HCT116 (cell line): ENCODE data around the gene CDK5RAP1. TPM values are rescaled to one million over a fixed set of nuclear protein-coding genes. Genes with fewer than 3 reads are reported as not detected.

Experiments used
- ATAC-seq: fragments of 200-7000 bp; cut with Tn5 transposase; 2 replicates; pipeline ENCODE4 v1.9.1; 2020; ENCODE audit warnings: mild to moderate bottlenecking, moderate library complexity
- BruUV-seq: library from RNA; stranded (reverse); fragments of 400-500 nt; replicated peaks from 2 replicates; lab custom pipeline; 2021; lab: Mats Ljungman, UMichigan
- CTCF ChIA-PET: fragments of 300-600 bp; sonication (Branson Sonifier 250); formaldehyde crosslinking; loops from one replicate; lab custom pipeline; 2021; ENCODE audit warnings: antibody characterized with exemption; lab: Charles Lee
- POLR2A ChIA-PET: fragments of 300-600, 350-600 bp; sonication (Branson Sonifier 250); formaldehyde crosslinking; loops from one replicate; lab custom pipeline; 2021; ENCODE audit warnings: antibody characterized with exemption; lab: Charles Lee
- RAD21 ChIA-PET, 2 experiments: fragments of 300-600 bp; sonication (Branson Sonifier 250); formaldehyde crosslinking; loops; one replicate each; lab custom pipeline; 2023; ENCODE audit warnings: low total read pairs in 2 of 2; ENCODE audit not compliant: uncharacterized antibody in 2 of 2, unreplicated experiment in 2 of 2, low non-redundant PET in 1 of 2; lab: Charles Lee
- DNase-seq: peaks from one replicate; pipeline ENCODE4 v3.0.0-alpha.2; 2010; ENCODE audit warnings: low read depth, low spot score
- H2AFZ ChIP-seq: fragments of 200-600 bp; shearing (Covaris generic), sonication (generic); 2 replicates; pipeline ENCODE4 v1.6.1; 2017; ENCODE audit warnings: low read depth, mixed run types, mixed read lengths, antibody characterized with exemption, low read length; ENCODE audit not compliant: poor library complexity, severe bottlenecking
- H3K27ac ChIP-seq: 2 replicates; pipeline ENCODE4 v1.5.1; 2012; ENCODE audit warnings: low read depth, low read length
- H3K27me3 ChIP-seq: fragments of 200-600 bp; sonication (generic); 2 replicates; pipeline ENCODE4 v1.6.1; 2016; ENCODE audit warnings: mixed run types, low read length, mixed read lengths; ENCODE audit not compliant: insufficient read depth
- H3K36me3 ChIP-seq, 2 experiments: fragments of 200-500 bp in 1 of 2; fragments of 200-600 bp in 1 of 2; sonication (Bioruptor generic) in 1 of 2; sonication (generic) in 1 of 2; 2 replicates each; pipeline versions ENCODE4 v1.5.1 to v1.6.1; 2014 to 2016; ENCODE audit warnings: low read length in 2 of 2, inconsistent platforms in 1 of 2, mixed read lengths in 1 of 2, mixed run types in 1 of 2; ENCODE audit not compliant: insufficient read depth in 2 of 2, control insufficient read depth in 1 of 2
- H3K4me1 ChIP-seq, 2 experiments: fragments of 200-600 bp in 1 of 2; sonication (generic) in 1 of 2; 2 replicates each; pipeline versions ENCODE4 v1.5.1 to v1.6.1; 2012 to 2017; ENCODE audit warnings: low read length in 2 of 2, inconsistent platforms in 1 of 2, mild to moderate bottlenecking in 1 of 2, mixed read lengths in 1 of 2, mixed run types in 1 of 2, moderate library complexity in 1 of 2; ENCODE audit not compliant: insufficient read depth in 2 of 2, control insufficient read depth in 1 of 2
- H3K4me2 ChIP-seq: fragments of 200-600 bp; sonication (generic); 2 replicates; pipeline ENCODE4 v1.6.1; 2017; ENCODE audit warnings: mixed run types, low read length, mixed read lengths
- H3K4me3 ChIP-seq, 2 experiments: fragments of 200-600 bp in 1 of 2; sonication (generic) in 1 of 2; replicated peaks in 1 of 2; 2 replicates each; pipeline ENCODE4 v1.5.1; 2011 to 2016; ENCODE audit warnings: low read length in 2 of 2, control low read depth in 1 of 2, low read depth in 1 of 2, mild to moderate bottlenecking in 1 of 2, mixed read lengths in 1 of 2, mixed run types in 1 of 2
- H3K79me2 ChIP-seq: fragments of 200-600 bp; sonication (generic); 2 replicates; pipeline ENCODE4 v1.6.1; 2017; ENCODE audit warnings: mild to moderate bottlenecking, mixed run types, low read length, moderate library complexity, mixed read lengths; ENCODE audit not compliant: insufficient read depth
- H3K9ac ChIP-seq: fragments of 200-600 bp; sonication (generic); 2 replicates; pipeline ENCODE4 v1.6.1; 2016; ENCODE audit warnings: low read length, mixed read lengths
- H3K9me2 ChIP-seq: fragments of 200-600 bp; sonication (generic), shearing (Covaris generic); 2 replicates; pipeline ENCODE4 v1.6.1; 2017; ENCODE audit warnings: mixed run types, mild to moderate bottlenecking, moderate library complexity; ENCODE audit not compliant: insufficient read depth
- H3K9me3 ChIP-seq, 2 experiments: fragments of 200-500 bp in 1 of 2; fragments of 200-600 bp in 1 of 2; sonication (Bioruptor generic) in 1 of 2; sonication (generic) in 1 of 2; 2 replicates each; pipeline ENCODE4 v1.6.1; 2014 to 2017; ENCODE audit warnings: low read length in 2 of 2, mixed read lengths in 2 of 2, inconsistent platforms in 1 of 2, low read depth in 1 of 2, mild to moderate bottlenecking in 1 of 2, mixed run types in 1 of 2, moderate library complexity in 1 of 2; ENCODE audit not compliant: control insufficient read depth in 1 of 2, insufficient read depth in 1 of 2
- H4K20me1 ChIP-seq: fragments of 200-600 bp; sonication (generic), shearing (Covaris generic); 2 replicates; pipeline ENCODE4 v1.6.1; 2017; ENCODE audit warnings: mixed run types, mild to moderate bottlenecking, moderate library complexity; ENCODE audit not compliant: insufficient read depth
- ELF1 ChIP-seq: IDR thresholded peaks from 2 replicates; pipeline ENCODE4 v1.6.1; 2012; ENCODE audit warnings: low read depth, borderline replicate concordance
- RAD21 ChIP-seq: IDR thresholded peaks from 2 replicates; pipeline ENCODE4 v1.6.1; 2012; ENCODE audit warnings: low read depth, mild to moderate bottlenecking
- REST ChIP-seq: IDR thresholded peaks from 2 replicates; pipeline ENCODE4 v1.6.1; 2012; ENCODE audit warnings: low read depth
- intact Hi-C: fragments of 100-400 bp; cut with micrococcal nuclease; formaldehyde crosslinking; loops from 2 replicates; pipeline ENCODE4 v1.10.0; 2022
- total RNA-seq: library from RNA; stranded (reverse); gene quantifications from one replicate; pipeline ENCODE4 v1.2.1, GENCODE V29; 2021; ENCODE audit not compliant: unreplicated experiment

Gene CDK5RAP1
- total RNA-seq, 1 experiment from 2014 or later, result 41.4 TPM

DNA sequence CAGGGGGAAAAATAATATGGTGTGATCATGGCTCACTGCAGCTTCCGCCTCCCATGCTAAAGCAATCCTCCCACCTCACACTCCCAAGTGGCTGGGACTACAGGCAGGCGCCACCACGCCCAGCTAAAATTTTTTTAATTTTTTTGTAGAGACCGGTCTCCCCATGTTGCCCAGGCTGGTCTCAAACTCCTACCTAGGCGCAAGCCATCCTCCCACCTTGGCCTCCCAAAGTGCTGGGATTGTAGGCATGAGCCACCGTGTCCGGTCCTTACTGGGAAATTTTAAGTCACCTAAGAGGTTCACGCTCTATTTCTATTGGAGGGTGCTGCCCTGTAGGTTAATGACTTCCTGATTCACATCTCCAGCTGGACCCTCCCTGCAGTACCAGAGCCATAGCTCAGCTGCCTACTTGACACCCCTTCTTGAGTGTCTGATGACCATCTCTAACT is 626 bp upstream of the CDK5RAP1 start:
- intact Hi-C loops, result loop anchor here (2.0 kb wide), 1 partner anchor 43 kb away; no protein-coding TSS in a partner anchor
- peak overlapping the region; percentile 54; the same call in 1 of the 2 replicates for H3K27ac ChIP-seq
- TSS peak; percentile 83 for BruUV-seq

More for the DNA sequence above, 626 bp upstream of the CDK5RAP1 start:
- RAD21 ChIA-PET, result interaction anchor here in 1 of 2 experiments (1.0 to 1.4 kb wide), 2 partner anchors 43 to 267 kb away, joined by 3 read pairs; no protein-coding TSS in a partner anchor
- Histone ChIP-seq H4K20me1 (no peaks in the 10 kb centered on the region), H3K27me3 (no peaks in the 10 kb centered on the region), H3K9ac (peak overlapping the region; percentile 79), H3K36me3 (no peaks in the 10 kb centered on the region; a peak in 2 of 4 replicates), H3K9me3 (no peaks in the 10 kb centered on the region), H2AFZ (peak overlapping the region; percentile 92), H3K4me2 (peak overlapping the region; percentile 85), H3K79me2 (peaks cover 45% of the 10 kb centered on the region), H3K4me3 (peak overlapping the region; percentile 90 to 99), H3K9me2 (no peaks in the 10 kb centered on the region), H3K4me1 (peaks cover 10 to 15% of the 10 kb centered on the region in 2 experiments)
- DNase-seq (no peak), ATAC-seq (peak; percentile 57)
- POLR2A ChIA-PET, result interaction anchor here (0.9 to 1.0 kb wide), 3 partner anchors 13 to 711 kb away, joined by 3 to 5 read pairs (median 5); partner anchors contain the start of gene SNTA1
- TF ChIP-seq RAD21 (no peak), ELF1 (no peak), REST (no peak)
- CTCF ChIA-PET, result interaction anchor here (0.8 to 1.9 kb wide), 3 partner anchors 12 to 252 kb away, joined by 3 to 6 read pairs (median 5); no protein-coding TSS in a partner anchor
